ENCODE measurements around the gene EVC2.

- TF ChIP-seq EP300 (IDR thresholded peaks at IDR 0.05) (no peak), POLR2A (IDR thresholded peaks at IDR 0.05; ENCODE audit: low read depth) (no peak)
- TF ChIP-seq, protein P1, sequence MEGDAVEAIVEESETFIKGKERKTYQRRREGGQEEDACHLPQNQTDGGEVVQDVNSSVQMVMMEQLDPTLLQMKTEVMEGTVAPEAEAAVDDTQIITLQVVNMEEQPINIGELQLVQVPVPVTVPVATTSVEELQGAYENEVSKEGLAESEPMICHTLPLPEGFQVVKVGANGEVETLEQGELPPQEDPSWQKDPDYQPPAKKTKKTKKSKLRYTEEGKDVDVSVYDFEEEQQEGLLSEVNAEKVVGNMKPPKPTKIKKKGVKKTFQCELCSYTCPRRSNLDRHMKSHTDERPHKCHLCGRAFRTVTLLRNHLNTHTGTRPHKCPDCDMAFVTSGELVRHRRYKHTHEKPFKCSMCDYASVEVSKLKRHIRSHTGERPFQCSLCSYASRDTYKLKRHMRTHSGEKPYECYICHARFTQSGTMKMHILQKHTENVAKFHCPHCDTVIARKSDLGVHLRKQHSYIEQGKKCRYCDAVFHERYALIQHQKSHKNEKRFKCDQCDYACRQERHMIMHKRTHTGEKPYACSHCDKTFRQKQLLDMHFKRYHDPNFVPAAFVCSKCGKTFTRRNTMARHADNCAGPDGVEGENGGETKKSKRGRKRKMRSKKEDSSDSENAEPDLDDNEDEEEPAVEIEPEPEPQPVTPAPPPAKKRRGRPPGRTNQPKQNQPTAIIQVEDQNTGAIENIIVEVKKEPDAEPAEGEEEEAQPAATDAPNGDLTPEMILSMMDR (IDR thresholded peaks at IDR 0.05): no peak
Measured at GRCh38 chr4:5755679-5756078, 47.3 kb upstream of the EVC2 start.

All from esophagus muscularis mucosa (tissue), 4 donors.